ENCODE measurements around the gene TMEM178B.

- TF ChIP-seq TAF1 (IDR thresholded peaks at IDR 0.05; ENCODE audit: borderline replicate concordance, insufficient read depth, low read length) (no peak), POLR2AphosphoS5 (IDR thresholded peaks at IDR 0.05; ENCODE audit: low read depth, low read length) (no peak), SIN3A (IDR thresholded peaks at IDR 0.05; ENCODE audit: borderline replicate concordance, insufficient read depth, low read length) (no peak), FOXP2 (optimal IDR thresholded peaks at IDR 0.05; ENCODE audit: borderline replicate concordance, extremely low read depth, extremely low read length, insufficient read depth) (no peak)
- TF ChIP-seq, protein P1, sequence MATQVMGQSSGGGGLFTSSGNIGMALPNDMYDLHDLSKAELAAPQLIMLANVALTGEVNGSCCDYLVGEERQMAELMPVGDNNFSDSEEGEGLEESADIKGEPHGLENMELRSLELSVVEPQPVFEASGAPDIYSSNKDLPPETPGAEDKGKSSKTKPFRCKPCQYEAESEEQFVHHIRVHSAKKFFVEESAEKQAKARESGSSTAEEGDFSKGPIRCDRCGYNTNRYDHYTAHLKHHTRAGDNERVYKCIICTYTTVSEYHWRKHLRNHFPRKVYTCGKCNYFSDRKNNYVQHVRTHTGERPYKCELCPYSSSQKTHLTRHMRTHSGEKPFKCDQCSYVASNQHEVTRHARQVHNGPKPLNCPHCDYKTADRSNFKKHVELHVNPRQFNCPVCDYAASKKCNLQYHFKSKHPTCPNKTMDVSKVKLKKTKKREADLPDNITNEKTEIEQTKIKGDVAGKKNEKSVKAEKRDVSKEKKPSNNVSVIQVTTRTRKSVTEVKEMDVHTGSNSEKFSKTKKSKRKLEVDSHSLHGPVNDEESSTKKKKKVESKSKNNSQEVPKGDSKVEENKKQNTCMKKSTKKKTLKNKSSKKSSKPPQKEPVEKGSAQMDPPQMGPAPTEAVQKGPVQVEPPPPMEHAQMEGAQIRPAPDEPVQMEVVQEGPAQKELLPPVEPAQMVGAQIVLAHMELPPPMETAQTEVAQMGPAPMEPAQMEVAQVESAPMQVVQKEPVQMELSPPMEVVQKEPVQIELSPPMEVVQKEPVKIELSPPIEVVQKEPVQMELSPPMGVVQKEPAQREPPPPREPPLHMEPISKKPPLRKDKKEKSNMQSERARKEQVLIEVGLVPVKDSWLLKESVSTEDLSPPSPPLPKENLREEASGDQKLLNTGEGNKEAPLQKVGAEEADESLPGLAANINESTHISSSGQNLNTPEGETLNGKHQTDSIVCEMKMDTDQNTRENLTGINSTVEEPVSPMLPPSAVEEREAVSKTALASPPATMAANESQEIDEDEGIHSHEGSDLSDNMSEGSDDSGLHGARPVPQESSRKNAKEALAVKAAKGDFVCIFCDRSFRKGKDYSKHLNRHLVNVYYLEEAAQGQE (IDR thresholded peaks at IDR 0.05; ENCODE audit: insufficient read depth in 1 of 2, low read depth in 2 of 2, low read length in 2 of 2): no peak
These were observed 191.8 kb downstream of the TMEM178B start for GRCh38 chr7:141265668-141266067.

Data from PFSK-1 (cell line).